H54 (cell line): Measurements from ENCODE around the gene DCPS.
A peak's percentile ranks its signal among the peaks of the same experiment; 100 is the strongest.

Experiments
- DNase-seq: peaks from one replicate; pipeline ENCODE4 v3.0.0; 2011; ENCODE audit warnings: low spot score, mixed read lengths; ENCODE audit not compliant: insufficient read length
- FAIRE-seq: peaks from 3 replicates; lab custom pipeline; 2011; peaks lifted over from hg19 to GRCh38; lab: Jason Lieb, UNC
- POLR2A ChIP-seq: IDR thresholded peaks from 2 replicates; pipeline ENCODE4 v1.6.1; 2011; ENCODE audit warnings: low read depth, mild to moderate bottlenecking, low read length

DCPS gene

DNA sequence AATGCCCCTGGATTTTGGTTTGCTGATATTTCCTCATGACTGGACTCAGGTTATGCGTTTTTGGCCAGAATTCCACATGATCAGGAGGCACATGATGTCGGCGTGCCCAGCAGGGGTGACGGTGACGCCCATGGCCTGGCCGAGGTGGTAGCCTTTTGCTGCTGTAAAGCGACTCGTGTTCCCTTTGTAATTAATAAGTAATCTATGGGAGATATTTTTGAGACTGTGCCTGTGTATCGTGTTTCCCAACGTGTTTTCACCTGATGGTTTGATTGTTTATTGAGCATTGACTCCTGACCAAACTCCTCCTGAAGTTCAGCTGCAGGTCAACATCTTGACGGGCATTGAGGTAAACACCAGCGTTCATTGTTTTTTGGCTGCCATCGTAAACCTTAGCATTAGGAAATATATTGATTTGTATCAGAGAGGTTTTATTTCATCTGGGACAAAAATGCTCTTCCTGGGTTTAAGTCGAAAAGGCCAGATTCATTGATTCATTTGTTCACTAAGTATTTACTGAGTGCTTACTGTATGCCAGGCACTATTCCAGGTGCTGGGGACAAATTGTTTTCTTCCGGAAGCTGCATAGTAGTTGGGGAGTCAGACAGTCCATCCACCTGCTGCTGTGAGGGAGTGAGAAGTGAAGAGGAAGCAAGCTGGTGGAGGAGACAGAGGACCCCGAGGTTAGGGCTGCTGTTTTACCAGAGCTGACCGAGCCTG lies 23.6 kb downstream of the DCPS start:
- no peak for TF ChIP-seq POLR2A
- FAIRE-seq: no peak
- DNase-seq: no peak

DNA sequence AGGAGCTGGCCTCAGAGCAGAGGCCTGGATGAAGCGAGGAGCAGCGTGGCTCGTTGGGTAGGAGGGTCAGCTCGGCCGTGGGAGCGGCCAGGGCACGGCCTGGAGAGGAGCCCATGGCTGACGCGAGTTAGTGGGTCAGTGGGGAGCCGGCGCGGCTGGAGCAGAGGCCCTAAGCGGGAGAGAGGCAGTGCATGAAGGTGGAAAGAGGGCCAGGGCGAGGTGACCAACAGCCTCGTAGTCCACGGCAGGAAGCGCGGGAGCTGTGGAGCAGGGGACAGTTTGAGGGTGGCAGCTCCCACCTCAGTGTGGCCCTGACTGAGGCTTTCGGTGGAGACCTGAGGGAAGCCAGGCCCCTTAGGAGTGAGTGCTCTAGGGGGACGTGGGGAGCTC lies 24.1 kb downstream of the DCPS start:
- DNase-seq: no peak
- FAIRE-seq: no peak
- no peak for TF ChIP-seq POLR2A

DNA sequence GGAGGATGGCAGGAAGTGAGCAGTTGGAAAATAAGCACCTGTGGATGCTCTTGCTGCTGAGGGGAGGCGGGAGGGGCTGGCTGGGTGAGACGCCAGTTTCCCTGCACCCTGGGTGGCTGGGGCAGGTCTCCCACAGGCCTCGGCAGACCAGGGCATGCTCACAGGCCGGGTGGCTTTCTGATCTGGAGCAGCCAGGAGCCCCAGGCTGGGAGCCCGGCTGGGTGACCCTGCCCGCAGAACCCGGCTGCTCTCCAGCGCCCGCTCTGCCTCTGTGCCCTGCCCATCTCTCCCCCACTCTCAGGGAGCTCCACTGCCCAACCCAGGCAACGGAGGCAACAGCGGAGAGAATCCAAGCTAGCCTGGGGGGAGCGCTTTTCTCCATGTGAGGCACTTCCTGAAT lies 24.6 kb downstream of the DCPS start:
- FAIRE-seq: no peak
- DNase-seq: no peak
- no peak for TF ChIP-seq POLR2A

DNA sequence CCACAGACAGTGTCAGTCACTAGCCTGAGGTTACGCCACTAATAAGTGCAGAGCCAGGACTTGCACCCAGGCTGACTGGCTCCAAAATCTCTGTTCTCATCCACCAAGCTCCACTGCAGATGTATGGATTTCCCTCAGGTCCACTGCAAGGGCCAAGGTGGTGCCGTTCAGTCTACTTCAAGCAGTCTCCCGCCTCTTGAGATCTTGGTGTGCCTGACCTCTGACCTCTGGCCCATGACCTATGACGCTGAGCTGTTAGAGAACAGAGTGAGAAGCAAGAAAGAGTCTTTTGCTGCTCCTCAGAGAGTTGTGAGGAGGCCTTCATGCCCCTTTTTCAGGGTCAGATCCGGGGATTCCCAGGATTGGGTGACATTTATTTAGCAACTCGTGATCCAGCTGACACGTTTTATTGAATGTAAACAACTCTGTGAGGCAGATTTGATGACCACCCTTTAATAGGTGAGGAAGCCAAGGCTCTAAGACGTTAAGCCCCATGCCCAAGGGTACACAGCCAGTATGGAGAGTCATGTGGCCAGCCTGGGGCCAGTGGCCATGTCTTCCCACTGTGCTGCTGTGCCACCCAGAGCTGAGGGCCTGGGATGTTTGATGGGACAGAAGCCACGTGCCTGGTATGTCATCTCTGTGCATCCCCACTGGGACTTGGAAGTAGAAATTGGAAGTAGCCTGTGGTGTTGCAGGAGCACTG lies 25.2 kb downstream of the DCPS start:
- no peak for TF ChIP-seq POLR2A
- no peak for FAIRE-seq
- DNase-seq: no peak

DNA sequence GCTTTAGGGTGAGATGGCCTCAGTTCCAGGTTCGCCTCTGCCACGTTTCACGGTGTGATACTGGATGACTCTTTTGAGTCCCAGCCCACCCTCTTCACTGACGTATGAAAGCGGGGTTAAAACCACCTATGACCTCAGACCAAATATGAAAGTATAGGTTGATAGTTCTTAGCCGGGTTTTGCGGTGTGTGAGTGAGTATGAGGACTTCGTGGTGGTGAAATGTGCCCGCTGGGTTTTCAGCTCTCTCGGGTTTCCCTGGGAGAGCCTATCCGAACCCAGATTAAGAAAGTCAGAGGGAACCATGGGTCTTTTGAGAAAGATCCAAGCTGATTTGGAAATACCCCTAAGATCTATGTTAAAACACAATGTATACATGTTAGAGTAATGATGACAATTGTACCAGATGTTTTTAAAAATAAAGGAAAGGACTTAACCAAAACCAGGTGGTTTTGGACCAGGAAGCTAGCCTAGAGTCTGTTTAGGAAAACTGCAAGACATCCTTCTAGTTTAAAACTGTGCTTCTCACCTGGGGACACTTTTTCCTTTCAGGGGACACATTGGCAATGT lies 25.9 kb downstream of the DCPS start:
- no peak for DNase-seq
- no peak for TF ChIP-seq POLR2A
- FAIRE-seq: no peak

DNA sequence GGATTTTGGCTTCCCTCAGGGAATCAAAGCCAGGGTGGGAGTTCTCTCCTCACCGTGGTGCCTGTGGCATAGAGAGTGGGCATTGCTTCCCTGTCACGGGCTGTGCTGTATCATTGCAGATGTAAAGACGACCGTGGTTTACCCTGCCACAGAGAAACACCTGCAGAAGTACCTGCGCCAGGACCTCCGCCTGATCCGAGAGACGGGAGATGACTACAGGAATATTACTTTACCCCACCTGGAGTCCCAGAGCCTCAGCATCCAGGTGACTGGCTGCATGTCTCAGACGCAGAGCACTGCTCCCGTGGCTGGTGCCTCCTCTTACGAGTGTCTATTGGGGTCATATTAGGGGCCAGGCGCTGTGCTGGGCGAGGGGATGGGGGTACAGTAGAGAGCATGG lies 27.4 kb downstream of the DCPS start:
- no peak for DNase-seq
- no peak for TF ChIP-seq POLR2A
- no peak for FAIRE-seq

DNA sequence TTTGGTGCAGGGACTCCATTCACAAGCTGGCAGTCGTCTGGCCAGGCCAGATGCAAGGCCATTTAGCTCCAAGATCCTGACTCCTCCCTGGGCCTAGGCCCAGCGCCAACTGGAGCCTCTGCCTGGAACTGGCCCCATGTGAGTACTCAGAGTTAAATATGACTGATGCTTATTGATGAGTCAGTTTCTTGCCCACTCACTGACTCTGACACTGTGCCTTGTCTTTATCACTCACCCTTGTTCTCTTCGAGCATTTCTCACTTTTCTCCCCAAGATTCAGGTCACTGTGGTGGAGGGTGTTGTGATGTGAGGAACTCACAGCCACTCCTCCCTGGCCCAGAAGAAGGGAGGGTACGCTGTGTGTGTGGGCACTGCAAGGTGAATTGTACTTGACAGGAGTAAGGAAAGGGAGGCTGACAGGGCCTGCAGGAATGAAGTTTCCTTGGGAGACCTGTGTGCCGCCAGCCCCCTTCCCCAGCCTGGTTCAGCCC lies 28.4 kb downstream of the DCPS start:
- peak; percentile 80 for FAIRE-seq
- no peak for TF ChIP-seq POLR2A
- peak; percentile 81 for DNase-seq

DNA sequence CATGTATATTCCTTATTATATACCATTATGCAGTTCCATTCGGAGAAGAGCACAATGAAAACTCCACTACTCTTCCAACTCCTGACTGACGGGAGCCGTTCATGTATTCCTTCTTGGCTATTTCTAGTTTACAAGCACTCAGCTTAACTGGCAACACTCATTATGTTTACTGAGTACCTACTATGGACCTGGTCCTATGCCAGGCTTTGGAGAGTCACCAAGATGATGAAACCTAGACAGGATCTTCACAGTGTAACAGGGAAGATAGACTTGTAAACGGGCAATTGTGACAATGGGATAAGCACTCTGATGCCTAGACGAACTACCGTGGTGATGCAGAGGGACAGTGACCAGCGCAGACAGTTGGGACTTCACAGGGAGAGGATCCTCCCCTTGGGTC lies 29.3 kb downstream of the DCPS start:
- FAIRE-seq: no peak
- TF ChIP-seq POLR2A: no peak
- DNase-seq: no peak

DNA sequence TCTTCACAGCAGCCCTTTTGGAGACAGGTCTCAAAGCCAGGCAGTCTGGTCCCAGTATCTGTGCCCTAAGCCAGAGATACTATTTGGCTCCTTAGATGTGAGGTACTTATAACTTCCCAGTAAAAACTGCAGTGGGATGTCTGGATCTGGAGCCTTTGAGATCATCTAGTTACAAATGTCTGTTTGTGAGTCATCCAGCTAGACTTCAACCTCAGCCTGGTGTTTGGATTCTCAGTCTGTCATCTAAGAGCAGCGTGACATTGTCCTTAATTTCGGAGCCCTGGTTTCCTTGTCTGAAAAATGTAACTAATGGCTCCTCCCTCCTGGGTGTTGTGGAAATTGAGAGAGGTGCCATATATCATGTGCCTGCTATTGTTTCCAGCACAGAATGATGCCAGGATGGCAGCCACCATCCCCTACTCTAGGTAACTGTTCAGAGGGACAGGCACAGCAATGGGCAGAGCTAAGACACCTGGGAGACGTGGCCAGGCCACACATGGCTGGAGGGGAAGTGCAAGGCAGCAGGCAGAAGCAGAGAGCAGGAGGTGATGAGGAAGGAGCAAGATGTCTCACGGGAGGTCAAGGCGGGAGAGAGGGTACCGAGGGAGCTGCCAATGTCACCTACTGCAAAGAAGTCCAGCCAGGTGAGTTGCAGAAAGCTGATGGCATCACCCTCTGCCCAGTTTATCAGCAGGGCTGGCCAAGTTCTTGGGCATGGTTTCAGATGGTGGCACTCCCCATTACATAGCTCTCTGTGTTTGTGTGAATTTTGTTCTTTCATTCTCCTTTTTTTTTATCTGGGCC lies 31.0 kb downstream of the DCPS start:
- DNase-seq: no peak
- FAIRE-seq: no peak
- TF ChIP-seq POLR2A: no peak

DNA sequence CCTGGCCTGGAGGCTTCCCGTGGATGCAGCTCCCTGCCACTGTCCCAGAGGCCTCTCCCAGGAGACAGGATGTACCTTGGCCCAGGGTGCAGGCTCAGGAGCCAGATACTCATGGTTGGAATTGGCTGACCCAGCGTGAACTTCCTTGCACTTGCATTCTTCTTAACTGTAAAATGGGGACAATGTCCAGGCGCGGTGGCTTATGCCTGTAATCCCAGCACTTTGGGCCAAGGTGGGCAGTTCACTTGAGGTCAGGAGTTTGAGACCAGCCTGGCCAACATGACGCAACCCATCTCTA lies 31.6 kb downstream of the DCPS start:
- no peak for FAIRE-seq
- no peak for DNase-seq
- no peak for TF ChIP-seq POLR2A

DNA sequence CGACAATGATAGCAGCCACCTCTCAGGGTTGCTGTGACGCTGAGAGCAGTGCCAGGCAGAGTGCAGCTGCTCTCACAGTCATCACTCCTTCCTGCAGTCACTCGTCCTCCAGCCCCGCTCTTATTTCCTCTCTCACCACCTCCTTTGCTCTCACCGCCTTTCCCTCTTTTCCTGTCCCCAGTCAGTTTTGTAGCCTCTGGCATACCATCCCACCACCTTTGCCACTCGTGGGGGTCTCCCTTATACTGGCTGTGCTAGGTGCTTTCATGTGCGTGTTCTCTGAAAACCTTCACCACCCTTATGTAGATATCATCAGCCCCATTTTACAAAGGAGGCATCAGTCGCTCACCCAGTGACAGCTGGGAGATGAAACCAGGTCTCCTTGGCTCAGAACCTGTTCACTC lies 32.3 kb downstream of the DCPS start:
- DNase-seq: no peak
- no peak for FAIRE-seq
- TF ChIP-seq POLR2A: no peak

DNA sequence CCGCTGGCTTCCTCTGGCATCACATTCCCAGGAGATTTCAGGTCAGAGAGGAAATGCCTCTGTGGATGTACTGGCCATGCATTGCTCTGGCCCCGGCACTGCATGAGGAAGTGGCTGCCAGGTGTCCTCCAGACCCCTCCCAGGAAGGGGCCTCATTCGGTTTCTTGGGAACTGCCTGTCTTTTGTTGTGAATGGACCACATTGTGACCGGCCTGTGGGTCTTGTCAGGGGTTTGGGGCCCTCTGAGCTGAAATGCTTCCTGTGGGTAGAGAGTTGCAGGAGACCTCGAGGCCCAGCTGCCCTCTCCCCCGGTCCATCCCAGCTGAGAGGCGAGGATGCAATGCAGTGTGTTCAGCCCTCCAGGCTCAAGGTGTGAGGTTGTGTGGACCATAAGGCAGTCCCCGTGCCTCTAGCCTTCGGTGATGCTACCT lies 32.8 kb downstream of the DCPS start:
- TF ChIP-seq POLR2A: no peak
- DNase-seq (no peak), FAIRE-seq (no peak)

DNA sequence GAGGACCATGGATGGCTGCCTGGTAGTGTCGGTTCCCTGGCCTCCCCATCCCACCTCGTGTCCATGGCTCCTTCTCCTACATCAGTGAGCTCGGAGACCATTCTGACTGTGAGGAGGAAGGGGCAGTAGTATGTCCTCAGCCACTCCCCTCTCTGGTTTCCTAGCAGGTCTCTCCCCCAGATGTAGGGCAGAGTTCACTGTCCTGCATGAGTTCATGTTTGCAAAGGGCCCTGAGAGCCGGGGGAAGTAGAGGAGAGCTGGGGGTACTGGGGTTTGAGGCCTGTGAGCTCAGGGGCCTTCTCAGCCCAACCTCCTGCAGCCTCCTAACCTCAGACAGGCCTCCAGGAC lies 33.2 kb downstream of the DCPS start:
- no peak for FAIRE-seq
- no peak for TF ChIP-seq POLR2A
- no peak for DNase-seq
